Endodermal cell (in vitro differentiated cells): ENCODE data around the gene KCNQ1. TPM values are rescaled to one million over a fixed set of nuclear protein-coding genes. Genes with fewer than 3 reads are reported as not detected.

Source experiments
- DNase-seq: peaks from one replicate; pipeline ENCODE4 v3.0.0-alpha.2; 2017
- H3K27ac ChIP-seq: 2 replicates; pipeline ENCODE4 v1.5.1; 2013; ENCODE audit warnings: mild to moderate bottlenecking, low read depth, low read length, moderate library complexity
- H3K27me3 ChIP-seq: 2 replicates; pipeline ENCODE4 v1.6.1; 2013; ENCODE audit warnings: mild to moderate bottlenecking, low read length, moderate library complexity; ENCODE audit not compliant: insufficient read depth, control insufficient read depth, poor library complexity, severe bottlenecking
- H3K36me3 ChIP-seq: 2 replicates; pipeline ENCODE4 v1.7.0; 2013; ENCODE audit warnings: mild to moderate bottlenecking, low read length, moderate library complexity; ENCODE audit not compliant: control insufficient read depth, insufficient read depth
- H3K4me1 ChIP-seq: one replicate; pipeline ENCODE4 v1.7.0; 2013; ENCODE audit warnings: low read length; ENCODE audit not compliant: control insufficient read depth, insufficient read depth
- H3K4me3 ChIP-seq: 2 replicates; pipeline ENCODE4 v1.5.1; 2013; ENCODE audit warnings: mild to moderate bottlenecking, low read length, moderate library complexity
- H3K9ac ChIP-seq: 2 replicates; pipeline ENCODE4 v1.6.1; 2013; ENCODE audit warnings: mild to moderate bottlenecking, low read length, moderate library complexity; ENCODE audit not compliant: poor library complexity, severe bottlenecking; ENCODE audit errors: extremely low read depth
- H3K9me3 ChIP-seq: 2 replicates; pipeline ENCODE4 v1.6.1; 2013; ENCODE audit warnings: mild to moderate bottlenecking, low read length, moderate library complexity; ENCODE audit not compliant: control insufficient read depth
- H3K27ac Mint-ChIP-seq: 2 replicates; pipeline ENCODE4 v1.8.0; 2020; ENCODE audit warnings: mixed read lengths
- H3K27me3 Mint-ChIP-seq: 2 replicates; pipeline ENCODE4 v1.8.0; 2021; ENCODE audit warnings: mild to moderate bottlenecking, mixed read lengths; ENCODE audit not compliant: insufficient read depth
- H3K36me3 Mint-ChIP-seq: 2 replicates; pipeline ENCODE4 v1.8.0; 2020; ENCODE audit warnings: low read depth, mixed read lengths
- H3K4me1 Mint-ChIP-seq: 2 replicates; pipeline ENCODE4 v1.8.0; 2020; ENCODE audit warnings: mixed read lengths
- H3K4me3 Mint-ChIP-seq: 2 replicates; pipeline ENCODE4 v1.8.0; 2020; ENCODE audit warnings: mild to moderate bottlenecking, moderate library complexity, mixed read lengths
- H3K9me3 Mint-ChIP-seq: 2 replicates; pipeline ENCODE4 v1.8.0; 2020; ENCODE audit warnings: mild to moderate bottlenecking, mixed read lengths
- WGBS, 2 experiments: methylation state at CpG; one replicate each; pipeline versions ENCODE4 v1.1.5 to v1.1.7; 2013; ENCODE audit warnings: missing lambda C conversion rate in 2 of 2, mixed read lengths in 1 of 2; ENCODE audit not compliant: insufficient coverage in 1 of 2, insufficient read length in 1 of 2; 5-methylcytosine and 5-hydroxymethylcytosine counted together
- total RNA-seq, 2 donors: library from RNA; stranded (reverse); fragmentation: NEBNext Ultra II Directional in 1 of 2; extraction: Animal tissue kit (Norgen Biotek cat#: 25700) in 1 of 2; gene quantifications; 2 replicates in 1 of 2; 3 replicates in 1 of 2; pipeline ENCODE4 v1.2.1, GENCODE V29; 2021
- TF ChIP-seq, protein P1 (sequence below): fragments of 200-600 bp; sonication (generic); conservative IDR thresholded peaks from 2 replicates; pipeline ENCODE4 v1.5.0; 2021; ENCODE audit warnings: antibody characterized with exemption, mild to moderate bottlenecking

KCNQ1 gene
- total RNA-seq, 2 donors from 2014 or later, result 1.8 to 3.5 TPM

DNA sequence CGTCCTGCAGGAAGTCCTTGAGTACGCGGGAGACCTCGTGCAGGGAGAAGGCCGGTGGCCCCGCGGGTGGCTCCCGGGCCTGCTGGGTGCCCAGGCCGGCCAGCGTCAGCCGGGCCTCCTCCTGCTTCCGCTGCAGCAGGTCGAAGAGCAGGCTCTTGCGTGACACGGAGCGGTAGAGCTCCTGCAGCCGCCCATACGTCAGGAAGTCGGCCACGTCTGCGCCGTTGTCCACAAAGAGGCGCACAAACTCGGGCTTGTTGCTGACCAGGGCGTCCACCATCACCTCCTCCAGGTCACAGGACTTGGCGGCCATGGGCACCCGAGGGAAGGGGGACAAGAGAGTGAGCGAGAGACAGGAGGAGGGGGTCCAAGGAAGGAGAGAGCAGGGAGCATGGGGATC is 29.6 kb upstream of the KCNQ1 start:
- no peak overlapping the region for H3K4me3 Mint-ChIP-seq
- Histone ChIP-seq H3K27ac (no peak overlapping the region), H3K9me3 (no peaks in the 10 kb centered on the region), H3K4me1 (no peaks in the 10 kb centered on the region), H3K27me3 (no peaks in the 10 kb centered on the region), H3K36me3 (no peaks in the 10 kb centered on the region), H3K4me3 (no peak overlapping the region), H3K9ac (no peak overlapping the region)
- no peak for DNase-seq
- peaks cover 3% of the 10 kb centered on the region for H3K27me3 Mint-ChIP-seq
- TF ChIP-seq, protein P1, sequence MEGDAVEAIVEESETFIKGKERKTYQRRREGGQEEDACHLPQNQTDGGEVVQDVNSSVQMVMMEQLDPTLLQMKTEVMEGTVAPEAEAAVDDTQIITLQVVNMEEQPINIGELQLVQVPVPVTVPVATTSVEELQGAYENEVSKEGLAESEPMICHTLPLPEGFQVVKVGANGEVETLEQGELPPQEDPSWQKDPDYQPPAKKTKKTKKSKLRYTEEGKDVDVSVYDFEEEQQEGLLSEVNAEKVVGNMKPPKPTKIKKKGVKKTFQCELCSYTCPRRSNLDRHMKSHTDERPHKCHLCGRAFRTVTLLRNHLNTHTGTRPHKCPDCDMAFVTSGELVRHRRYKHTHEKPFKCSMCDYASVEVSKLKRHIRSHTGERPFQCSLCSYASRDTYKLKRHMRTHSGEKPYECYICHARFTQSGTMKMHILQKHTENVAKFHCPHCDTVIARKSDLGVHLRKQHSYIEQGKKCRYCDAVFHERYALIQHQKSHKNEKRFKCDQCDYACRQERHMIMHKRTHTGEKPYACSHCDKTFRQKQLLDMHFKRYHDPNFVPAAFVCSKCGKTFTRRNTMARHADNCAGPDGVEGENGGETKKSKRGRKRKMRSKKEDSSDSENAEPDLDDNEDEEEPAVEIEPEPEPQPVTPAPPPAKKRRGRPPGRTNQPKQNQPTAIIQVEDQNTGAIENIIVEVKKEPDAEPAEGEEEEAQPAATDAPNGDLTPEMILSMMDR, result no peak
- H3K27ac Mint-ChIP-seq, result no peak overlapping the region
- 94 to 98% methylated on average over 15 to 28 of the region's 28 CpGs for WGBS, 2 experiments
- H3K36me3 Mint-ChIP-seq, result no peaks in the 10 kb centered on the region
- no peaks in the 10 kb centered on the region for H3K4me1 Mint-ChIP-seq
- no peaks in the 10 kb centered on the region for H3K9me3 Mint-ChIP-seq

GRCh38 chr11:2415601-2416380 is 29.0 kb upstream of the KCNQ1 start:
- no peaks in the 10 kb centered on the region for H3K36me3 ChIP-seq
- WGBS, 2 experiments, result 90 to 92% methylated on average over 29 to 34 of the region's 34 CpGs
- H3K9me3 ChIP-seq, result no peaks in the 10 kb centered on the region
- peaks cover 3% of the 10 kb centered on the region for H3K27me3 Mint-ChIP-seq
- no peak overlapping the region for H3K4me3 Mint-ChIP-seq
- H3K4me3 ChIP-seq, result no peak overlapping the region
- no peak overlapping the region for H3K27ac ChIP-seq
- H3K4me1 ChIP-seq, result no peaks in the 10 kb centered on the region
- TF ChIP-seq, protein P1, result peak; percentile 52
- H3K4me1 Mint-ChIP-seq, result no peaks in the 10 kb centered on the region
- no peaks in the 10 kb centered on the region for H3K36me3 Mint-ChIP-seq
- no peaks in the 10 kb centered on the region for H3K9me3 Mint-ChIP-seq
- no peak overlapping the region for H3K9ac ChIP-seq
- no peak for DNase-seq
- H3K27ac Mint-ChIP-seq, result no peak overlapping the region
- H3K27me3 ChIP-seq, result no peaks in the 10 kb centered on the region

DNA sequence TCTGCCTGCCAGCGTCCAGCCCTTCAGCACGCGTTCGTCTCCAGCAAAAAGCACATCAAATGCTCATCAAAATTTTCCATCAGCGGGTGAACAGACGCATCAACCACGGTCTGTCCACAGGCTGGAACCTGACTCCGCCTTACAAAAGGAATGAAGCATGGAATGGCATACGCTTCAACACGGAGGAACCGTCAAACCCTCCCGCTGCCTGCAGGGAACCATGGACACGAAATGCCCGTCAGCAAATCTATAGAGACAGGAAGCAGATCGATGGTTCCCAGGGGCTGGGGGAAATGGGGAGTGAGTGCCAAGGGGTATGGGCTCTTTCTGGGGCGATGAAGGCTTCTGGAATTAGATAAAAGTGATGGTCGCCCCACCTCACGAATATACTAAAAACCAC is 28.0 kb upstream of the KCNQ1 start:
- H3K27me3 ChIP-seq, result no peaks in the 10 kb centered on the region
- no peaks in the 10 kb centered on the region for H3K4me1 Mint-ChIP-seq
- no peak for DNase-seq
- TF ChIP-seq, protein P1, result no peak
- no peaks in the 10 kb centered on the region for H3K36me3 Mint-ChIP-seq
- H3K9me3 ChIP-seq, result no peaks in the 10 kb centered on the region
- no peak overlapping the region for H3K9ac ChIP-seq
- H3K4me3 ChIP-seq, result no peak overlapping the region
- WGBS, 2 experiments, result 88 to 90% methylated on average over 18 of the region's 18 CpGs
- no peak overlapping the region for H3K4me3 Mint-ChIP-seq
- no peaks in the 10 kb centered on the region for H3K36me3 ChIP-seq
- H3K4me1 ChIP-seq, result no peaks in the 10 kb centered on the region
- no peak overlapping the region for H3K27ac ChIP-seq
- H3K27ac Mint-ChIP-seq, result no peak overlapping the region
- H3K27me3 Mint-ChIP-seq, result peaks cover 6% of the 10 kb centered on the region
- no peaks in the 10 kb centered on the region for H3K9me3 Mint-ChIP-seq
